HCT116 (cell line): ENCODE data around the gene UGT1A7.

Source experiments
- CTCF ChIP-seq, 3 experiments: fragments of 200-600 bp in 1 of 3; sonication (generic) in 1 of 3; IDR thresholded peaks in 2 of 3; conservative IDR thresholded peaks in 1 of 3; 2 replicates each; pipeline ENCODE4 v1.5.1; 2012 to 2017; ENCODE audit warnings: low read depth in 2 of 3, low read length in 2 of 3, antibody characterized with exemption in 1 of 3, borderline replicate concordance in 1 of 3, control low read depth in 1 of 3, mild to moderate bottlenecking in 1 of 3, mixed read lengths in 1 of 3, mixed run types in 1 of 3, moderate library complexity in 1 of 3; ENCODE audit not compliant: insufficient read depth in 1 of 3
- POLR2AphosphoS5 ChIP-seq: IDR thresholded peaks from 2 replicates; pipeline ENCODE4 v1.6.1; 2011; ENCODE audit warnings: mild to moderate bottlenecking, low read depth, low read length, moderate library complexity

- TF ChIP-seq CTCF (IDR thresholded peaks at IDR 0.05 in 2 of 3, conservative IDR thresholded peaks at IDR 0.05 in 1 of 3; ENCODE audit: borderline replicate concordance in 1 of 3, insufficient read depth in 1 of 3, low read depth in 2 of 3, low read length in 2 of 3) (no peak), POLR2AphosphoS5 (no peak)
Measured at GRCh38 chr2:233819884-233820773, 138.4 kb downstream of the UGT1A7 start.
